ACC112 (cell line): ENCODE measurements around the gene MAS1L.

Experiments
- H2AFZ ChIP-seq: fragments of 200-600 bp; sonication (generic); one replicate; pipeline ENCODE4 v1.6.0; 2017; ENCODE audit warnings: antibody characterized with exemption, low read length; ENCODE audit not compliant: unreplicated experiment
- H3K27ac ChIP-seq: fragments of 200-600 bp; sonication (generic); 2 replicates; pipeline ENCODE4 v1.5.1; 2014; ENCODE audit warnings: low read depth, mild to moderate bottlenecking, antibody characterized with exemption, low read length, moderate library complexity
- H3K27me3 ChIP-seq: fragments of 200-600 bp; sonication (generic); 2 replicates; pipeline ENCODE4 v1.6.1; 2014; ENCODE audit warnings: mild to moderate bottlenecking, antibody characterized with exemption, low read length, moderate library complexity, mixed read lengths; ENCODE audit not compliant: insufficient read depth
- H3K36me3 ChIP-seq: fragments of 200-600 bp; sonication (generic); 2 replicates; pipeline ENCODE4 v1.6.1; 2016; ENCODE audit warnings: mild to moderate bottlenecking, antibody characterized with exemption, low read length, moderate library complexity, mixed read lengths; ENCODE audit not compliant: insufficient read depth
- H3K4me1 ChIP-seq: fragments of 200-600 bp; sonication (generic); one replicate; pipeline ENCODE4 v1.6.1; 2016; ENCODE audit warnings: low read length, mixed read lengths; ENCODE audit not compliant: insufficient read depth, unreplicated experiment, control insufficient read depth
- H3K4me3 ChIP-seq: fragments of 200-600 bp; sonication (generic); 2 replicates; pipeline ENCODE4 v1.5.1; 2014; ENCODE audit warnings: mild to moderate bottlenecking, low read depth, low read length
- H3K79me2 ChIP-seq: fragments of 200-600 bp; sonication (generic); one replicate; pipeline ENCODE4 v1.6.0; 2016; ENCODE audit warnings: low read length; ENCODE audit not compliant: control insufficient read depth, unreplicated experiment, insufficient read depth

Gene MAS1L, protein sequence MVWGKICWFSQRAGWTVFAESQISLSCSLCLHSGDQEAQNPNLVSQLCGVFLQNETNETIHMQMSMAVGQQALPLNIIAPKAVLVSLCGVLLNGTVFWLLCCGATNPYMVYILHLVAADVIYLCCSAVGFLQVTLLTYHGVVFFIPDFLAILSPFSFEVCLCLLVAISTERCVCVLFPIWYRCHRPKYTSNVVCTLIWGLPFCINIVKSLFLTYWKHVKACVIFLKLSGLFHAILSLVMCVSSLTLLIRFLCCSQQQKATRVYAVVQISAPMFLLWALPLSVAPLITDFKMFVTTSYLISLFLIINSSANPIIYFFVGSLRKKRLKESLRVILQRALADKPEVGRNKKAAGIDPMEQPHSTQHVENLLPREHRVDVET

DNA sequence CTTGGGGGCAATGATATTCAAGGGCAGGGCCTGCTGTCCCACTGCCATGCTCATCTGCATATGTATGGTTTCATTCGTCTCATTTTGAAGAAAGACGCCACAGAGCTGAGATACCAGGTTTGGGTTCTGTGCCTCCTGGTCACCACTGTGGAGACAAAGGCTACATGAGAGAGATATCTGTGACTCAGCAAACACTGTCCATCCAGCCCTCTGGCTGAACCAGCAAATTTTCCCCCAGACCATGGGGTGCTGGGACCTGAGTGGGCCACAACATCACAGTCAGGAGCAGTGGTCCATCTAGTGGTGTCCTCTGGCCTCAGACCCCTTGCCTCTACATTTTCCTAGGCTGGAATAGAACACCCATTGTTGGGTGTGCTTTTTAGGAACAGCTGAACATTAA lies at the start of gene MAS1L:
MAS1L (minus strand) TSS at position 297 of the 400 bp plus-strand sequence; CDS start at position 243, 54 bp downstream.
- no peak within 1 kb of the TSS for H2AFZ ChIP-seq
- no peaks in the 10 kb centered on the region for H3K36me3 ChIP-seq
- H3K27me3 ChIP-seq, result no peaks in the 10 kb centered on the region
- H3K79me2 ChIP-seq, result no peaks in the 10 kb centered on the region
- no peaks in the 10 kb centered on the region for H3K4me1 ChIP-seq
- no peak within 1 kb of the TSS for H3K4me3 ChIP-seq
- H3K27ac ChIP-seq, result no peak within 1 kb of the TSS

DNA sequence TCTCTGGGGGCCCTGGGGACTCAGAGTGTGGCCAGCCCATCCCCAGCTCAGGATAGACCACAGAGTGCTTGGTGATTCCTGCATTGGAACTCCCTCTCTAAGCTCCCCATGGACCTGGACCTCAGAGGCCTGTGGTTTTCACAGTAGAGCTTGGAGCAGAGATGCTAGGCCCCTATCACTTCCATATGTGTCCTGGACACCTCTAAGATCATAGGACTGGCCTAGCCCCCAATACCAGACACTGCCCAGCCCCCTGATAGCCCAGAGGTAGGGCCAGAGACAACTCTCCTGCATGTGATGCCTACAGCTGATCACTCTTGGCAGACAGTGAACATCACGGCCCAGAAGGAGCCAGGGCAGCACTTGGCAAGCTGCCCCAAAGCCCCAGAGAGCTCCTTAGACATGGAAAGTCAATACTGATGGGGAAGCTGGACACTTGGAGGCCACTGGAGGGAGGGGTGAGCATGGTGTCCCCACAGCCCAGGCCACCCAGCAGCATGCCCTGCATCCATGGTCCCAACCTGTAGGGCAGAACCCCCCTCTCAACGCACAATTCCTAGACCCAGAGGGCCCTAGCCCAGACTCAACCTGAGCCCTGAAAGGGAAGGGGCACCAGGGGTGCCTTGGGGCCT lies 44.7 kb upstream of the MAS1L start:
- H3K4me3 ChIP-seq, result no peak overlapping the region
- H3K4me1 ChIP-seq, result no peaks in the 10 kb centered on the region
- no peaks in the 10 kb centered on the region for H3K27me3 ChIP-seq
- no peak overlapping the region for H2AFZ ChIP-seq
- no peaks in the 10 kb centered on the region for H3K79me2 ChIP-seq
- no peaks in the 10 kb centered on the region for H3K36me3 ChIP-seq
- H3K27ac ChIP-seq, result no peak overlapping the region

DNA sequence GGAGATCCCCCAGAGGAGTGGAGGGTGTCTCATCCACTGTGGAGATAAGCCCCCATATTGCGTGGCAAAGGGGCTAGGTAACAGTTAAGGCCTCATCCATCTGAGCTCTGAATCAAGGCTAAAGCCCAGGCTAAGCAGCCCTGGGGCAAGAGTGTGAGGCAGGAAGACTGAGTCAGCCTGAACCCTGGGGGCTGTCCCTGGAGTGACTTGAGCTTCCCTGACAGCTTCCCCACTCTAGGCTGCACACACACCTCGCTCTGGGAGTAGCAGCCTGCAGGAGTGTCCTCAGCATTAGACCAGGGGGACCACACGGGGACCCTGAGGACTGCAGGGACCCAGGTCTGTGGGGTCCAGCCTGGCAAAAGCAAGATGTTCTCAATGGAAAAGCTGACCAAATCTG lies 43.9 kb upstream of the MAS1L start:
- no peaks in the 10 kb centered on the region for H3K36me3 ChIP-seq
- no peak overlapping the region for H3K27ac ChIP-seq
- H3K4me3 ChIP-seq, result no peak overlapping the region
- H2AFZ ChIP-seq, result no peak overlapping the region
- H3K4me1 ChIP-seq, result no peaks in the 10 kb centered on the region
- no peaks in the 10 kb centered on the region for H3K27me3 ChIP-seq
- no peaks in the 10 kb centered on the region for H3K79me2 ChIP-seq

DNA sequence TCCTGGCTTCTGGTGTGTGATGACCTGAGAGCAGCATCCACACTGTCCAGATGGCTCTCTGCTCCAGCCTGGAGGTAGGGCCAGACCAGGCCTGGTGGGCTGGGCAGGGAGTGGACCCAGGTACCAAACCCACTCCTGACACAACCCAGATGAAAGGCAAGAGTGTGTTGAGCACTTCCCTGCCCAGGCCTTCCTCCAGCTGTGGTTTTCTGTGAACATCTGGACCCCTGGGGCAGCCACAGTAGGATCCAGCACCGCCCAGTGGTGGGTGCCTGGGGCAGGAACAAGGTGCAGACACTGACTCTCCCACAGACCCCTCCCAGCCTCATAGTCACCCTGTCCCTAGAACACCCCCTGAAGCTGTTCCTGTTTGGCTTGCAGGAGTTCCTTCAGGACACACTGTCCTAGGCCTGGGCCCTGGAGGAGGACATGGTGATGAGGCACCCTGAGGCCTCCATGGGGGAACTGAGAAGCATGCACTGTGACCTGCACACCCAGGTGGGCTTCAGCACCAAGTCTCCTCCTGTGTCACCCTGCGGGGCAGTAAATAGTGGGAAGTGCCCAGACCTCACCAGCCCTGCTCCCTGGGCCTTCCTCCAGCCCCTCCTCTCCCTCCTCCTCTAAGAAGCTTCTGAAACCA lies 43.0 kb upstream of the MAS1L start:
- no peak overlapping the region for H3K27ac ChIP-seq
- H3K4me3 ChIP-seq, result no peak overlapping the region
- no peak overlapping the region for H2AFZ ChIP-seq
- H3K79me2 ChIP-seq, result no peaks in the 10 kb centered on the region
- no peaks in the 10 kb centered on the region for H3K36me3 ChIP-seq
- H3K27me3 ChIP-seq, result no peaks in the 10 kb centered on the region
- H3K4me1 ChIP-seq, result no peaks in the 10 kb centered on the region

DNA sequence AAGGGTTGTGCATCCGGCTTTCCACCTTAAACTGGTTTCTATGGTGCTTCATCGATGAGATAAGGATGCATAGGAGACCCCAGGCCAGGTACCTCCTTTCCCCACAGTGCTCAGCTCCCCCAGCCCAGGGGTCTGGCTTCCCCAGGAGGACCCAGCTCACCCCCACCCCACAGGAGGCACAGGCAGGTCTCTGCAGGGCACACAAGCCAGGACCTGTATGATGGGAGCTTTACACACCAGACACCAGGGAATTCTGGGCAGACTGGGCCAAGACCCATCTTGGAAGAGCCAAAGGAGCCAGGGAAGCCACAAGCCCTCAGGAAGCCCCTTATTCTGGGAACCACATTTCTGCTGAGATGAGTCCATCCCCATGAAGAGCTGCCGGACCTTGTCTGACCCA lies 42.2 kb upstream of the MAS1L start:
- Histone ChIP-seq H3K27me3 (no peaks in the 10 kb centered on the region), H3K79me2 (no peaks in the 10 kb centered on the region), H3K27ac (no peak overlapping the region), H2AFZ (no peak overlapping the region), H3K36me3 (no peaks in the 10 kb centered on the region), H3K4me1 (no peaks in the 10 kb centered on the region), H3K4me3 (no peak overlapping the region)

DNA sequence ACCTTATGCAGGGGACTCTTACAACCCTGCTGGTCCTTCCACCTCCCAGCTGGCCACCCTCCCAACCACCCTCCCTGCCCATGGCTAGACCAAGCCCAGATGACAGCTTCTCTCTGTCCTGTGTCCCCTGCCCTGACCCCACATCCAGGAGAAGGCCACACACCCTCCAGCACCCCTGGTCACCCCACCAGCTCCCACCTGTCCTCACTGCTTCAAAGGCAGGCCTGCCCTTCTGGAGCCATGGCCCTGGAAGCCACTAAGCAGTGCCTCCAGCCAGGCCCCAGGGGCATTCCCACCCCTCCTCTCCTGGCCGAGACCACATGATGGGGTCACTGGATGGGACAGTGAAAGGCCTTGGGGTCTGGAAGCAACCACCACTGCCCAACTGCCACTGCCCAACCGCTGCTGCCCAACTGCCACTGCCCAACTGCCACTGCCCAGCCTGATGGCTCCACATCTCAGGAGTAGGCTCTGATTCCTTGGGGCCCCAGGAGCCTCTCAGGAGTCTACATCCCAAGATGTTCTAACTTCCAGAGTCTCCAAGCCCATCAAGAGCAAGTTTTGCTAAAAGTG lies 41.3 kb upstream of the MAS1L start:
- H3K79me2 ChIP-seq, result no peaks in the 10 kb centered on the region
- H2AFZ ChIP-seq, result no peak overlapping the region
- H3K36me3 ChIP-seq, result no peaks in the 10 kb centered on the region
- H3K27me3 ChIP-seq, result no peaks in the 10 kb centered on the region
- no peaks in the 10 kb centered on the region for H3K4me1 ChIP-seq
- H3K4me3 ChIP-seq, result no peak overlapping the region
- H3K27ac ChIP-seq, result no peak overlapping the region

DNA sequence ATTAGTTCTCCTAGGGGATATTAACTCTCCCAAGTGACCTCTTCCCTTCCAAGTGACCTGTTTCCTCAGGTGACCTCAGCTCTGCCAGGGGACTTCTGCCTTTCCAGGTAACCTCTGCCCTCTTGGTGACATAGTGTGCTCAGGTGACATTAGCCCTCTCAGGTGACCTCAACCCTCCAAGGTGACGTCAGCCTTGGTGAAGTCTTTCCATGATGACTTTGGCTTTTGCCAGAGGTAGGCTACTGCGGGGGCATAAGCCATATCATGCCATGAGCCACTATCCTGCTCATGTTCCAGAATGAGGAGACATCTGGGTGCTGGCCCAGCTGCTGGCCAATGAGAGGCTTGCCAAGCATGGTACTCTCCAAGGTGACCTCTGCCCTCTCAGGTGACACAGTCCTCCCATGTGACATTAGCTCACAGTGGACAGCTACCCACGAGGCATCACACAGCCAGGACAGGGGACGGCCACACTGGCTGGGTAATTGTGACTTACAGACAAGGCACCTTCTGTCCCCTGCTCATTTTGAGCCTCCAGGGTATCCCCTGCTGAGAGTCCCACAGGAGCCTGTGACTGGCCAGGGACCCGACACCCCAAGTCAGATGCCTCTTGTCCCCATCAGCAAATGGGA lies 40.7 kb upstream of the MAS1L start:
- no peak overlapping the region for H3K4me3 ChIP-seq
- no peaks in the 10 kb centered on the region for H3K79me2 ChIP-seq
- H3K36me3 ChIP-seq, result no peaks in the 10 kb centered on the region
- H3K27ac ChIP-seq, result no peak overlapping the region
- H3K27me3 ChIP-seq, result no peaks in the 10 kb centered on the region
- H2AFZ ChIP-seq, result no peak overlapping the region
- H3K4me1 ChIP-seq, result no peaks in the 10 kb centered on the region

DNA sequence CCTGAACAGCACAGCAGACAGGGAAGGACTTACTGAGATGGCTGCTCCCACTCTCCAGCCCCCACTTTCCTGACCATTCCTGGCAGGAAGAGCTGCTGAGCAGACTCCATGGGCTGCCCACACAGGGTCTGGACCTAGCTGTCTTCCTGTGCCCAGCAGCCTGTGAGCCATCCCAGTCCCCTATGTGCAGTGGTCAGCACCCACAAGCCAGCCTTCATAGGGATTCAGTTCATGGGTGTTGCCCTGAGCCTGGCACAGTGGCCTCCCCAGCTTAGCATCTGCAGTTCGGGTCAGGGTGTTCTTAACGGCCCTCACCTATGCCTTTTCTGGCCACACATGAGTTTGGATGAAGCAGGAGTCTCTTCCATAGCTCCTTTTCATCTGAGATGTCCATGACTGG lies 39.8 kb upstream of the MAS1L start:
- Histone ChIP-seq H3K36me3 (no peaks in the 10 kb centered on the region), H2AFZ (no peak overlapping the region), H3K4me1 (no peaks in the 10 kb centered on the region), H3K27me3 (no peaks in the 10 kb centered on the region), H3K79me2 (no peaks in the 10 kb centered on the region), H3K27ac (no peak overlapping the region), H3K4me3 (no peak overlapping the region)

DNA sequence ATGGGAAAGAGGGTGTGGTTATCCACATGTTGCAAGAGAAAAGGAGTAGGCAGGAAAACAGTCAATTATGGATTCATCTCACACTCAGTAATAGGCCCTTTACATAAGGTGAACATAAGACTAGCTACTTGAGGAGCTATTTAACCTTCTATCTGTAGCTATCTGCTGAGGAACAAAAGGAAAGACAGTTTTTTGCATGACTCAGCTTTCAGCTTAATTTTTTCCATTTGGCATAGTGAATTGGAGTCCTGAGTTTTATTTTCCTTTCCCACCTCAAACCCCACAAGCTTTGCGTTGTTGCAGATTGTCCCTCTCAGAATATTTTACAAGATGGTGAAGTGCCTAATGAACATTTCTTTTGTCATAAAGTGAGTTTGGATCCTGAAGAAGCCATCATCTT lies 39.4 kb upstream of the MAS1L start:
- Histone ChIP-seq H3K27ac (no peak overlapping the region), H3K36me3 (no peaks in the 10 kb centered on the region), H3K4me1 (no peaks in the 10 kb centered on the region), H3K79me2 (no peaks in the 10 kb centered on the region), H3K27me3 (no peaks in the 10 kb centered on the region), H3K4me3 (no peak overlapping the region), H2AFZ (no peak overlapping the region)

DNA sequence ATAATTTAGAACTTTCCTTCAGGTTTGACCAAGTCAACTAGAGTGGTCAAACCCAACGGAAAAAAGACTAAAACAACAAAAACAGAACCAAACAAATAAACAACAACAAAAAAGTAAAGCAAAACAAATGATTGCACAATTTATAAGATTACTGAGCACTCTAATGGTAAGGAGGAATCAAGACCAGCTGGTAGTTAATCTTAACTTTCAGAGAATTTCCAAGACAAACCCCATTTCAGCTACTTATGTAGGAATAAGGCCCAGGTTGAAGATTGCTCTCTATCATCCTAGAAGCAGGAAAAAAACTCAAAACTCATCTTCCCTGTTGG lies 37.5 kb upstream of the MAS1L start:
- Histone ChIP-seq H3K27me3 (no peaks in the 10 kb centered on the region), H3K4me3 (no peak overlapping the region), H3K4me1 (no peaks in the 10 kb centered on the region), H2AFZ (no peak overlapping the region), H3K36me3 (no peaks in the 10 kb centered on the region), H3K27ac (no peak overlapping the region), H3K79me2 (no peaks in the 10 kb centered on the region)
